ENCODE measurements around the gene NBAS. TPM values are rescaled to one million over a fixed set of nuclear protein-coding genes. Genes with fewer than 3 reads are reported as not detected.

Gene NBAS
- total and polyA plus RNA-seq, 2 of the 4 experiments (the other 2 are of a cell fraction) = 22.3 to 105 TPM

- H3K9me1 ChIP-seq (ENCODE audit: insufficient read depth, low read length) = no peaks in the 10 kb centered on the region
- TF ChIP-seq NFE2L2 (IDR thresholded peaks at IDR 0.05; ENCODE audit: low read depth, low read length) (peak; percentile 69), MXI1 (IDR thresholded peaks at IDR 0.05; ENCODE audit: borderline replicate concordance, low read depth, low read length) (no peak)
- H3K36me3 ChIP-seq (ENCODE audit: control insufficient read depth, insufficient read depth, low read length) = peaks cover 5% of the 10 kb centered on the region
- no peak overlapping the region for H3K27ac ChIP-seq (ENCODE audit: insufficient read depth, low read length)
- no peak overlapping the region for H3K23ac ChIP-seq (ENCODE audit: low read depth, low read length)
- no peak overlapping the region for H3K14ac ChIP-seq (replicated peaks; ENCODE audit: low read depth, low read length)
- no peak overlapping the region for H3K18ac ChIP-seq (ENCODE audit: low read depth, low read length)
- H3K27me3 ChIP-seq (ENCODE audit: control insufficient read depth, insufficient read depth, low read length) = no peaks in the 10 kb centered on the region
- ATAC-seq (ENCODE audit: low read depth) (no peak; the same call in 1 of the 2 replicates), DNase-seq (no peak)
- no peak overlapping the region for H3K56ac ChIP-seq (ENCODE audit: extremely low read depth, insufficient read depth, low read length)
- no peak overlapping the region for H2BK20ac ChIP-seq (ENCODE audit: low read depth, low read length)
- H2BK5ac ChIP-seq (ENCODE audit: low read depth, low read length, poor library complexity, severe bottlenecking) = no peak overlapping the region
- no peak overlapping the region for H2BK15ac ChIP-seq (ENCODE audit: low read depth, low read length)
- WGBS, 2 experiments (ENCODE audit: extremely low coverage in 2 of 2, insufficient read length in 1 of 2) = no CpG with 5 or more reads among the region's 5 CpGs
- CTCF ChIA-PET = no interaction called here
- POLR2A ChIA-PET (ENCODE audit: unreplicated experiment) = no interaction called here
- H2AK9ac ChIP-seq (replicated peaks; ENCODE audit: low read depth, low read length, poor library complexity) = no peak overlapping the region
- intact Hi-C loops (cut with micrococcal nuclease) = no loop called here
- H2BK120ac ChIP-seq (ENCODE audit: low read depth, low read length) = no peak overlapping the region
- H2AFZ ChIP-seq (replicated peaks; ENCODE audit: low read length, poor library complexity) = no peak overlapping the region
- H3K9ac ChIP-seq (ENCODE audit: low read depth, low read length) = no peak overlapping the region
- H4K91ac ChIP-seq (ENCODE audit: insufficient read depth, low read depth, low read length) = no peak overlapping the region
- in situ Hi-C loops (cut with MboI; ENCODE audit: low sequenced_read_pairs) = no loop called here
- dilution Hi-C loops (cut with HindIII; ENCODE audit: low sequenced_read_pairs, unreplicated experiment) = no loop called here
- no peak overlapping the region for H3K4ac ChIP-seq (ENCODE audit: low read depth, low read length)
- no peak overlapping the region for H4K5ac ChIP-seq (ENCODE audit: low read depth, low read length)
- H3K9me3 ChIP-seq (ENCODE audit: control insufficient read depth, insufficient read depth, low read length) = no peaks in the 10 kb centered on the region
- no peaks in the 10 kb centered on the region for H3K4me1 ChIP-seq (ENCODE audit: control insufficient read depth, insufficient read depth, low read length)
- no TSS peak for BruUV-seq (replicated peaks)
- H2AK5ac ChIP-seq (ENCODE audit: low read depth, low read length) = no peak overlapping the region
- no peak overlapping the region for H3K4me3 ChIP-seq (ENCODE audit: insufficient read depth, low read depth, low read length)
- H3K4me2 ChIP-seq (ENCODE audit: low read depth, low read length) = no peak overlapping the region
- H4K8ac ChIP-seq (ENCODE audit: low read depth in 2 of 2, low read length in 2 of 2) = no peak overlapping the region
- H3K79me1 ChIP-seq (ENCODE audit: low read depth in 1 of 2, low read length in 2 of 2) = no peaks in the 10 kb centered on the region; a peak in 1 of 4 replicates
- H4K20me1 ChIP-seq (ENCODE audit: insufficient read depth, low read length) = no peaks in the 10 kb centered on the region
Observed at GRCh38 chr2:15388406-15389325, 172.5 kb downstream of the NBAS start.

Measured in IMR-90 (cell line).